Endothelial cell of umbilical vein (primary cell): ENCODE data around the gene ZNF831. TPM values are rescaled to one million over a fixed set of nuclear protein-coding genes. Genes with fewer than 3 reads are reported as not detected.

ENCODE experiments used
- BruUV-seq: library from RNA; stranded (reverse); fragments of 400-500 nt; replicated peaks from 2 replicates; lab custom pipeline; 2021; lab: Mats Ljungman, UMichigan
- CTCF ChIA-PET: fragments of 300-600, 350-600 bp; sonication (Branson Sonifier 250); formaldehyde crosslinking; loops from one replicate; lab custom pipeline; 2021; ENCODE audit warnings: antibody characterized with exemption, inconsistent platforms; lab: Charles Lee
- POLR2A ChIA-PET: fragments of 300-600, 350-600 bp; sonication (Branson Sonifier 250); formaldehyde crosslinking; loops from one replicate; lab custom pipeline; 2021; ENCODE audit warnings: antibody characterized with exemption, inconsistent platforms; lab: Charles Lee
- DNase-seq: peaks from one replicate; pipeline ENCODE4 v3.0.0-alpha.2; 2011; ENCODE audit warnings: low read depth, low spot score
- FAIRE-seq: peaks from 2 replicates; lab custom pipeline; 2011; peaks lifted over from hg19 to GRCh38; lab: Jason Lieb, UNC
- H2AFZ ChIP-seq: 2 replicates; pipeline ENCODE4 v1.6.0; 2012; ENCODE audit warnings: low read depth, low read length, control low read depth, inconsistent platforms
- H3K27ac ChIP-seq: 2 replicates; pipeline ENCODE4 v1.5.1; 2011; ENCODE audit warnings: low read depth, mild to moderate bottlenecking, control low read depth, low read length, moderate library complexity; ENCODE audit not compliant: insufficient read depth
- H3K27me3 ChIP-seq, 2 experiments: 2 replicates each; pipeline versions ENCODE4 v1.6.0 to v1.6.1; 2011; ENCODE audit warnings: low read length in 2 of 2, mixed read lengths in 1 of 2; ENCODE audit not compliant: control insufficient read depth in 2 of 2, insufficient read depth in 2 of 2
- H3K36me3 ChIP-seq, 2 experiments: 2 replicates in 1 of 2; 3 replicates in 1 of 2; pipeline ENCODE4 v1.5.1; 2011; ENCODE audit warnings: low read length in 2 of 2, mild to moderate bottlenecking in 1 of 2, moderate library complexity in 1 of 2; ENCODE audit not compliant: control insufficient read depth in 2 of 2, insufficient read depth in 2 of 2; ENCODE audit errors: extremely low read depth in 1 of 2
- H3K4me1 ChIP-seq: 3 replicates; pipeline ENCODE4 v1.5.1; 2011; ENCODE audit warnings: mild to moderate bottlenecking, low read length; ENCODE audit not compliant: control insufficient read depth, insufficient read depth; ENCODE audit errors: extremely low read depth
- H3K4me2 ChIP-seq: 2 replicates; pipeline ENCODE4 v1.6.1; 2011; ENCODE audit warnings: low read length, control low read depth, mixed read lengths; ENCODE audit not compliant: insufficient read depth
- H3K4me3 ChIP-seq, 3 experiments: fragments of 200-600 bp in 1 of 3; sonication (generic), shearing (Covaris generic) in 1 of 3; replicated peaks in 1 of 3; 2 replicates each; pipeline ENCODE4 v1.5.1; 2011 to 2016; ENCODE audit warnings: control low read depth in 3 of 3, low read length in 3 of 3, mild to moderate bottlenecking in 2 of 3, inconsistent platforms in 1 of 3, low read depth in 1 of 3, moderate library complexity in 1 of 3; ENCODE audit not compliant: insufficient read depth in 1 of 3
- H3K79me2 ChIP-seq: 2 replicates; pipeline ENCODE4 v1.6.0; 2012; ENCODE audit warnings: low read length, inconsistent platforms; ENCODE audit not compliant: control insufficient read depth, insufficient read depth
- H3K9ac ChIP-seq: replicated peaks from 2 replicates; pipeline ENCODE3; 2011; ENCODE audit warnings: low read length, control low read depth; ENCODE audit not compliant: insufficient read depth; ENCODE audit errors: extremely low read depth
- H3K9me1 ChIP-seq: replicated peaks from 3 replicates; pipeline ENCODE4 v1.6.0; 2011; ENCODE audit warnings: mild to moderate bottlenecking, low read length; ENCODE audit not compliant: control insufficient read depth, insufficient read depth; ENCODE audit errors: extremely low read depth
- H3K9me3 ChIP-seq: replicated peaks from 2 replicates; pipeline ENCODE4 v1.5.1; 2012; ENCODE audit warnings: low read length, inconsistent platforms; ENCODE audit not compliant: control insufficient read depth, insufficient read depth
- H4K20me1 ChIP-seq: replicated peaks from 2 replicates; pipeline ENCODE3; 2011; ENCODE audit warnings: mild to moderate bottlenecking, low read length; ENCODE audit not compliant: control insufficient read depth, insufficient read depth; ENCODE audit errors: extremely low read depth
- CTCF ChIP-seq, 2 donors: IDR thresholded peaks; 1 replicate in 1 of 2; 2 replicates in 1 of 2; pipeline ENCODE4 v1.5.1; 2011; ENCODE audit warnings: low read length in 2 of 2, mild to moderate bottlenecking in 2 of 2, moderate library complexity in 2 of 2, control low read depth in 1 of 2, inconsistent platforms in 1 of 2, low read depth in 1 of 2; ENCODE audit not compliant: insufficient read depth in 1 of 2; ENCODE audit errors: extremely low read depth in 1 of 2
- EZH2 ChIP-seq: IDR thresholded peaks from 2 replicates; pipeline ENCODE4 v1.6.1; 2012; ENCODE audit warnings: borderline replicate concordance, low read depth, mild to moderate bottlenecking, moderate library complexity, low read length, inconsistent platforms; ENCODE audit not compliant: severe bottlenecking
- FOS ChIP-seq: IDR thresholded peaks from 2 replicates; pipeline ENCODE4 v1.6.1; 2011; ENCODE audit warnings: mild to moderate bottlenecking, low read length, moderate library complexity, borderline replicate concordance; ENCODE audit not compliant: insufficient read depth
- GATA2 ChIP-seq: IDR thresholded peaks from 2 replicates; pipeline ENCODE4 v1.7.0; 2011; ENCODE audit warnings: low read depth, mild to moderate bottlenecking, moderate library complexity, mixed read lengths, low read length; ENCODE audit not compliant: insufficient read length, insufficient read depth
- JUN ChIP-seq: IDR thresholded peaks from 2 replicates; pipeline ENCODE4 v1.6.1; 2011; ENCODE audit warnings: borderline replicate concordance, low read depth; ENCODE audit not compliant: insufficient read length, insufficient read depth
- MYC ChIP-seq: IDR thresholded peaks from one replicate; pipeline ENCODE4 v1.6.1; 2011; ENCODE audit warnings: mild to moderate bottlenecking, low read depth, low read length
- POLR2A ChIP-seq: IDR thresholded peaks from 2 replicates; pipeline ENCODE4 v1.6.1; 2012; ENCODE audit warnings: low read depth, mild to moderate bottlenecking, control low read depth, low read length
- POLR2AphosphoS5 ChIP-seq: IDR thresholded peaks from 2 replicates; pipeline ENCODE4 v1.6.1; 2012; ENCODE audit warnings: low read depth, mild to moderate bottlenecking, control low read depth, low read length, moderate library complexity; ENCODE audit not compliant: insufficient read depth
- dilution Hi-C: fragments of 300-500 bp; cut with MboI; formaldehyde crosslinking; loops from one replicate; pipeline ENCODE4 v1.15.0; 2019; ENCODE audit warnings: low sequenced_read_pairs; ENCODE audit not compliant: extremely low pct_ligation_motif_present
- intact Hi-C: fragments of 100-400 bp; cut with micrococcal nuclease; formaldehyde crosslinking; loops from one replicate; pipeline ENCODE4 v1.10.0; 2022
- polyA plus RNA-seq, 4 experiments: library from polyadenylated mRNA; depleted of rRNA in 3 of 4; stranded (reverse) in 3 of 4; unstranded in 1 of 4; fragments of >200 nt; gene quantifications; 2 replicates each; pipeline versions ENCODE4 v1.2.1 to v1.2.3, GENCODE V29; 2011 to 2012; ENCODE audit warnings: missing spikeins in 1 of 4
- total RNA-seq: library from RNA; stranded (reverse); gene quantifications from 2 replicates; pipeline ENCODE4 v1.2.3, GENCODE V29; 2021
- TF ChIP-seq, protein P1 (sequence below): IDR thresholded peaks from 2 replicates; pipeline ENCODE4 v1.6.1; 2011; ENCODE audit not compliant: insufficient read depth, insufficient read length

The ZNF831 gene
- total and polyA plus RNA-seq, 2 donors (not counting 3 experiments of a cell fraction or from before 2014, with no cell fraction given), result not detected

DNA sequence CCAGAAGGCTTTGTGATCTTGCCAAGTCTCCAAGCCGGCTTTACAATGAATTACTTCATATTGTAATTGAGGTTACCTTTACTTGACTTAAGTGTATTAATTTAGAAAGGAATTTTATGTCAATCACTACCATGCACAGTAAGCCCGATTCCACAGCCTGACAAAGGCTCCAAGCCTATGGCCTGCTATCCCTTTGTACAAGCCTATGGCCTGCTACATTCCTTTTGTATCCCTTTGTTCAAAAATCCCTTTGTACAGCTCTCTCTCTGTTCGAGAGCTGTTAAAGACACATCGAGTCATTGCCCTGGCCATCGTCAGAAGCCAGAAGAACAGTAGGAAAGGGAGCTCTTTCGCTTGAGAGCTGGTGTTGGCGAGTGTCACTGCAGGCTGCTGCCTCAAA, 134.1 kb downstream of the ZNF831 start:
- dilution Hi-C loops, result no loop called here
- DNase-seq, result no peak
- ChIA-PET CTCF (no interaction called here), POLR2A (no interaction called here)
- no peak overlapping the region for H3K4me3 ChIP-seq
- H3K79me2 ChIP-seq, result no peaks in the 10 kb centered on the region
- H4K20me1 ChIP-seq, result no peaks in the 10 kb centered on the region
- no peak overlapping the region for H3K9ac ChIP-seq
- TF ChIP-seq POLR2A (no peak), POLR2AphosphoS5 (no peak)
- intact Hi-C loops, result no loop called here
- no peaks in the 10 kb centered on the region for H3K36me3 ChIP-seq
- no peak overlapping the region for H3K4me2 ChIP-seq
- no peak overlapping the region for H3K27ac ChIP-seq
- H3K4me1 ChIP-seq, result no peaks in the 10 kb centered on the region
- no peak overlapping the region for H2AFZ ChIP-seq
- H3K9me3 ChIP-seq, result no peaks in the 10 kb centered on the region
- no peak for FAIRE-seq
- H3K9me1 ChIP-seq, result no peaks in the 10 kb centered on the region
- no peaks in the 10 kb centered on the region for H3K27me3 ChIP-seq
- BruUV-seq, result no TSS peak

GRCh38 chr20:59299945-59300332, 136.3 kb downstream of the ZNF831 start:
- FAIRE-seq, result no peak
- dilution Hi-C loops, result no loop called here

More at GRCh38 chr20:59299945-59300332, 136.3 kb downstream of the ZNF831 start:
- intact Hi-C loops, result no loop called here
- H3K79me2 ChIP-seq, result no peaks in the 10 kb centered on the region
- no peaks in the 10 kb centered on the region for H3K9me3 ChIP-seq
- no peak overlapping the region for H3K4me3 ChIP-seq
- POLR2A ChIA-PET, result no interaction called here
- H2AFZ ChIP-seq, result no peak overlapping the region
- H3K27me3 ChIP-seq, result no peaks in the 10 kb centered on the region
- H3K4me1 ChIP-seq, result no peaks in the 10 kb centered on the region
- no peak overlapping the region for H3K4me2 ChIP-seq
- H3K36me3 ChIP-seq, result no peaks in the 10 kb centered on the region
- no peak for DNase-seq
- H3K9me1 ChIP-seq, result no peaks in the 10 kb centered on the region
- H4K20me1 ChIP-seq, result no peaks in the 10 kb centered on the region
- no peak overlapping the region for H3K27ac ChIP-seq
- CTCF ChIA-PET, result no interaction called here
- H3K9ac ChIP-seq, result no peak overlapping the region
- BruUV-seq, result no TSS peak
- TF ChIP-seq POLR2A (no peak), EZH2 (no peak), POLR2AphosphoS5 (no peak), FOS (no peak), JUN (no peak), GATA2 (no peak), MYC (no peak), CTCF (IDR thresholded peaks at IDR 0.05; ENCODE audit: extremely low read depth in 1 of 2, insufficient read depth in 1 of 2, low read depth in 1 of 2, low read length in 2 of 2) (no peak)
- TF ChIP-seq, protein P1, sequence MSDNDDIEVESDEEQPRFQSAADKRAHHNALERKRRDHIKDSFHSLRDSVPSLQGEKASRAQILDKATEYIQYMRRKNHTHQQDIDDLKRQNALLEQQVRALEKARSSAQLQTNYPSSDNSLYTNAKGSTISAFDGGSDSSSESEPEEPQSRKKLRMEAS, result no peak
